GM12891 (cell line): ENCODE results near the gene PHACTR3.

Source experiments
- DNase-seq: peaks from one replicate; pipeline ENCODE4 v3.0.0; 2011; ENCODE audit warnings: low spot score; ENCODE audit not compliant: insufficient read length
- FAIRE-seq: peaks from 2 replicates; lab custom pipeline; 2011; peaks lifted over from hg19 to GRCh38; lab: Jason Lieb, UNC
- PAX5 ChIP-seq: IDR thresholded peaks from 2 replicates; pipeline ENCODE4 v1.6.1; 2011; ENCODE audit warnings: low read length, moderate library complexity, mild to moderate bottlenecking; ENCODE audit not compliant: insufficient read depth, severe bottlenecking
- POLR2A ChIP-seq: IDR thresholded peaks from 2 replicates; pipeline ENCODE4 v1.6.1; 2011; ENCODE audit warnings: low read depth, low read length, control low read depth
- POLR2AphosphoS5 ChIP-seq: IDR thresholded peaks from 2 replicates; pipeline ENCODE4 v1.6.1; 2011; ENCODE audit warnings: low read depth, low read length, control low read depth
- POU2F2 ChIP-seq: IDR thresholded peaks from 2 replicates; pipeline ENCODE4 v1.6.1; 2011; ENCODE audit warnings: low read depth, mild to moderate bottlenecking, control low read depth, low read length, moderate library complexity
- SPI1 ChIP-seq: IDR thresholded peaks from 2 replicates; pipeline ENCODE4 v1.6.1; 2011; ENCODE audit warnings: low read depth, low read length, control low read depth
- TAF1 ChIP-seq: IDR thresholded peaks from 2 replicates; pipeline ENCODE4 v1.6.1; 2011; ENCODE audit warnings: low read depth, low read length, control low read depth

Gene PHACTR3

DNA sequence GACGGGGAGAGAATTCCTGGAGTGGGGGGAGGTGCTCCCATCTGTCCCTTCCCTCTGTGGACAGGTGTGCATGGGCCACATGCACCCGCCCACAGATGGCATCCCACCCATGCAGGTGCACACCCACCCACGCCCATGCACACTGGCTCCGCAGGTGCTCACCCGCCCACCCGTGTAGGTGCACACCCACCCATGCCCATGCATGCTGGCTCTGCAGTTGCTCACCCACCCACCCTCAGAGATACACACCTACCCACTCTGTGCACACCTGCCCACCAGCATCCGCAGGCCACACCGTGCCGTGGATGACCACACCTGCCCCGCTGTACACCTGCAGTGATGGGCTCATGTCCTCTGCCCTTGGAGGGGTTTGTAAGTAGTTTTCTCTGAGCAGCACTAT is 132.0 kb downstream of the PHACTR3 start:
- FAIRE-seq (no peak), DNase-seq (no peak)
- no peak for TF ChIP-seq TAF1
- no peak for TF ChIP-seq SPI1
- TF ChIP-seq PAX5, result no peak
- TF ChIP-seq POLR2A, result no peak
- TF ChIP-seq POU2F2, result no peak
- no peak for TF ChIP-seq POLR2AphosphoS5

DNA sequence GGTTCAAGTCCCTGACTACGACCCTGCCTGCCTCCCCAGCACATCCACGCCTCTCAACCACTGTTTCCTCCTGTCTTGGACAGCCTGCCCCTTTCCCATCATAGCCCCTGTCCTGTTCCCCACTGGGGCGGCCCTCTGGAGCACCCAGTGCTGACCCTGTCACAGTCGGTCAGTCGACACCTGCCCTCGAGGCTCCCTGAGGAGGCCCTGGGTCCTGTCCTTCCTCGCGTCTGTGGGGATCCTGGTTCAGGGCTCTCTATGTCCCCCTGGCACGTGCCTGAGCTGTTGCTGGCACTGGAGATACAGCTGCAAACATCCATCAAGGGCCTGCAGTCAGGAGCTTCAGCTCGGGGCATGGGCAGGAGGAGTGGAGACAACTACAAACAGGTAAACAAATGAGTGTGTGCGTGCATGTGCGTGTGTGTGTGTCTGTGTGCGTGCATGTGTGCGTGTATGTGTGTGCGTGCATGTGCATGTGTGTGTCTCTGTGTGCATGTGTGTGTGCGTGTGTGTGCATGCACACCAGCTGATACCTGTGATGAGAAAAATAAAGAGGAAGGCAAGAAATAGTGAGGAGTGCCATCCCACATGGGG is 132.8 kb downstream of the PHACTR3 start:
- FAIRE-seq, result no peak
- TF ChIP-seq SPI1 (no peak), POLR2A (no peak), POLR2AphosphoS5 (no peak), POU2F2 (no peak), TAF1 (no peak), PAX5 (no peak)
- DNase-seq, result no peak

GRCh38 chr20:59737816-59738215 is 133.5 kb downstream of the PHACTR3 start:
- DNase-seq, result no peak
- TF ChIP-seq SPI1 (no peak), PAX5 (no peak), TAF1 (no peak), POU2F2 (no peak), POLR2AphosphoS5 (no peak), POLR2A (no peak)
- FAIRE-seq, result no peak

DNA sequence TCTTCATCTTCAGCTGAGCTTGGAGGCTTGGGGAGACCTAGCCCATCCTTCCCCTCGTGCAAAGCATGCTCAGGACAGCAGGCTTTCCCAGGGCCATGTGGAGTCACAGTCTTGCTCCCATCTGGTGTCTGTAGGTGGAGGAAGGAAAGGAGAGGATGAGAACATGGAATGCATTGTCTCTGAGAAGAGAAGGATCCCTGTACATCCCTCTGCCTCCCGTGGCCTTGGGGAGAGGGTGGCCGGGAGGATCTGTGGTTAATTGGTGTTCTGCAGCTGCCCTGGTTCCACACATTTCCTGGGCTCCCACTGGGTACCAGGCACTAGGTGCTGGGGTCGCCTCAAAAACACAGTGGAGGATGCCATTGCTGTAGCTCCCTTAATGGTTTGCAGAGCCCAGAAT is 134.5 kb downstream of the PHACTR3 start:
- DNase-seq (no peak), FAIRE-seq (no peak)
- no peak for TF ChIP-seq TAF1
- TF ChIP-seq POLR2AphosphoS5, result no peak

DNA sequence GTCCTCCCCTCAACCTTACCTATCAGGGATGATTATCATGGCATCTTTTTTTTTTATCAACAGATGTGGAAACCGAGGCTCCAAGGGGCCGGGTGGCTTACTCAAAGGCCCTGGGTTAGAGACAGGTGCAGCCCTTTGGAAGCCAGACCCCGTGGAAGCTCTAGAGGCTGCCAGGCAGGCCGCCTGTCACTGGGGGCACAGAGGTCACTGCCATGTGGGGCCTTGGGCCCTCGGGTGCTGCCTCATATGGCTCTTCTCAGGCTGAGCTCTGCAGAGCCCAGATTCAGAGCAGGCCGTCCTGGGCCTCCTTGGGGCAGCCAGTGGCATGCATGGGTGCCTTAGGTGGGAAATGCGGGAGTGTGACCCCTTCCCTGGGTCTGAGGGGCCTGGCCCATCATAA is 136.3 kb downstream of the PHACTR3 start:
- FAIRE-seq (no peak), DNase-seq (no peak)
- TF ChIP-seq POLR2AphosphoS5 (no peak), POLR2A (no peak), PAX5 (no peak)

DNA sequence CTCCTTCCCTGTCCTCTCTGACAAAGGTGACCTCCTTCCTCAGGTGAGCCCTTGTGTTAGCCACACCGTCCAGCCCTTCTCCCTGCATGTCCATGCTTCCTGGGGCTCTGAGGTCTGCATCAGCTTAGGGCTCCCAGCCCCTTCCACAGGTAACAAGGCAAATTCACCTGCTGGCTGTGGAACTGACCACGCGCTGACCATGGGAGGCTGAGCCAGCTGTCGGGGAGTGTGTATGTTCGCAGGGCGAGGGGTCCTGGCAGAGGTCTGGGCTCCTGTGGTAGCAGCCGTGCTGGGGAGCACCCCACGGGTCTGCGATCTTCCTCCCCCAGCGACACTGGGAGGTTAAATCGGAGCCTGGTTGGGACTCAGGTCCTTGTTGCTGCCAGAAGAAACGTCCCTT is 136.7 kb downstream of the PHACTR3 start:
- TF ChIP-seq TAF1 (no peak), POLR2AphosphoS5 (no peak), PAX5 (no peak), POLR2A (no peak), POU2F2 (no peak), SPI1 (no peak)
- FAIRE-seq (no peak), DNase-seq (no peak)

GRCh38 chr20:59742351-59743095 is 138.2 kb downstream of the PHACTR3 start:
- FAIRE-seq, result no peak

DNA sequence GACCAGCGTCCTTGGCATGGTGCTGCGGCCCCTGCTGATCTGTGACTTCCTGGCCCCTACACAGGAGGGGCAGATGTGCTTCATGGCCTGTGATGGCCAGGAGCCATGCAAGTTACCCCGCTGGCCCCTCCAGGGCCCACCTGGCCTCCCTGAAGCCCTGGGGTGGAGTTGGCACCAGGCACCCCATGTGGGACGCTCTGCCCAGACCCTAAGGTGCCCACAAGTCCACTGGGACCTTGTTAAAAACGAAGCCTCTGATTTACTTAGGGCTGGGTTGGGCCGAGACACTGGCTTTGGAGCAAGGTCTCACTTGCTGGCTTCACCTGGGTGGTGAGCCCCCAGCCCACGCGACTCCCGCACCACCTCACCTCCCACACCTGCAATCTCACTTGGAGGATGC is 139.0 kb downstream of the PHACTR3 start:
- DNase-seq (no peak), FAIRE-seq (no peak)
- TF ChIP-seq SPI1 (no peak), POLR2A (no peak), POU2F2 (no peak), TAF1 (no peak), PAX5 (no peak), POLR2AphosphoS5 (no peak)

More at GRCh38 chr20:59742351-59743095, 138.2 kb downstream of the PHACTR3 start:
- no peak for DNase-seq
- TF ChIP-seq POLR2AphosphoS5, result no peak
- TF ChIP-seq TAF1, result no peak
- TF ChIP-seq POU2F2, result no peak
- no peak for TF ChIP-seq PAX5
- TF ChIP-seq SPI1, result no peak
- TF ChIP-seq POLR2A, result no peak

GRCh38 chr20:59743767-59744485 is 139.6 kb downstream of the PHACTR3 start:
- DNase-seq, result peak; percentile 37
- no peak for FAIRE-seq
- no peak for TF ChIP-seq POLR2A

GRCh38 chr20:59744756-59745155 is 140.4 kb downstream of the PHACTR3 start:
- DNase-seq (no peak), FAIRE-seq (no peak)
- no peak for TF ChIP-seq SPI1
- TF ChIP-seq PAX5, result no peak
- no peak for TF ChIP-seq POLR2AphosphoS5
